ENCODE data around the gene APCDD1L. TPM values are rescaled to one million over a fixed set of nuclear protein-coding genes. Genes with fewer than 3 reads are reported as not detected.

APCDD1L gene
- total and polyA plus RNA-seq, 2 of the 8 experiments (the other 6 are each of a cell fraction or from before 2014, with no cell fraction given): 0.83 to 3.1 TPM

- Histone ChIP-seq H2AFZ (ENCODE audit: low read length) (no peak overlapping the region), H2AK5ac (ENCODE audit: low read depth, low read length) (no peak overlapping the region), H3K9ac (replicated peaks in 1 of 4; ENCODE audit: extremely low read depth in 1 of 4, low read depth in 3 of 4, low read length in 3 of 4) (no peak overlapping the region), H3K36me3 (ENCODE audit: control insufficient read depth in 2 of 4, insufficient read depth in 4 of 4, low read length in 3 of 4) (no peaks in the 10 kb centered on the region), H3K23ac (ENCODE audit: insufficient read length) (no peak overlapping the region), H4K20me1 (replicated peaks in 1 of 2; ENCODE audit: control insufficient read depth in 1 of 2, insufficient read depth in 2 of 2, low read length in 2 of 2) (no peaks in the 10 kb centered on the region), H3K79me2 (ENCODE audit: control insufficient read depth in 1 of 2, insufficient read depth in 2 of 2, low read length in 2 of 2) (no peaks in the 10 kb centered on the region), H2BK15ac (ENCODE audit: low read length) (no peak overlapping the region), H2BK120ac (replicated peaks; ENCODE audit: low read depth, low read length) (no peak overlapping the region), H2BK12ac (ENCODE audit: low read depth, low read length) (no peak overlapping the region), H3K23me2 (ENCODE audit: low read depth, low read length) (peaks cover 16% of the 10 kb centered on the region), H4K8ac (ENCODE audit: extremely low read depth, insufficient read depth, low read length) (no peak overlapping the region), H3K27me3 (replicated peaks in 1 of 4; ENCODE audit: control insufficient read depth in 3 of 4, extremely low read depth in 1 of 4, insufficient read depth in 3 of 4, low read length in 3 of 4) (peaks cover 9 to 40% (median 36%) of the 10 kb centered on the region in 4 experiments), H3K14ac (ENCODE audit: insufficient read length) (no peak overlapping the region), H2BK5ac (ENCODE audit: low read depth, low read length) (no peak overlapping the region), H4K5ac (ENCODE audit: insufficient read length, low read depth, low read length) (no peak overlapping the region), H3K4ac (replicated peaks; ENCODE audit: insufficient read length, low read depth, low read length) (no peak overlapping the region), H3K27ac (ENCODE audit: low read depth, low read length) (no peak overlapping the region), H3K56ac (replicated peaks; ENCODE audit: insufficient read length, low read depth, low read length) (no peak overlapping the region), H3K18ac (ENCODE audit: extremely low read depth, low read length) (no peak overlapping the region), H3K4me3 (ENCODE audit: extremely low read depth in 1 of 4, insufficient read depth in 2 of 4, low read depth in 3 of 4, low read length in 4 of 4) (no peak overlapping the region), H2BK20ac (ENCODE audit: low read length) (no peak overlapping the region), H3K4me2 (ENCODE audit: insufficient read depth in 1 of 2, low read depth in 2 of 2, low read length in 2 of 2) (no peak overlapping the region), H3K79me1 (ENCODE audit: low read depth, low read length) (no peaks in the 10 kb centered on the region), H3K4me1 (replicated peaks in 1 of 4; ENCODE audit: control insufficient read depth in 3 of 4, insufficient read depth in 4 of 4, low read length in 3 of 4) (peaks cover 3 to 15% (median 8%) of the 10 kb centered on the region in 4 experiments), H4K91ac (replicated peaks; ENCODE audit: insufficient read length, low read length) (no peak overlapping the region), H3K9me3 (ENCODE audit: insufficient read depth in 2 of 2, low read depth in 1 of 2, low read length in 1 of 2) (peaks cover 8 to 15% of the 10 kb centered on the region in 2 experiments; a peak in 3 of 4 replicates)
- DNase-seq (ENCODE audit: low read depth in 1 of 2, low spot score in 2 of 2) (no peak), FAIRE-seq (no peak)
- ChIA-PET POLR2A (ENCODE audit: partially characterized antibody) (interaction anchor here (0.8 to 1.6 kb wide), 3 partner anchors 12 to 140 kb away, joined by 3 to 4 read pairs (median 3); partner anchors contain the start of gene STX16), CTCF (ENCODE audit: partially characterized antibody) (interaction anchor here (0.6 to 6.4 kb wide), 3 partner anchors 29 to 219 kb away, joined by 3 to 27 read pairs (median 4); no protein-coding TSS in a partner anchor)
- no peak for TF ChIP-seq SRF (IDR thresholded peaks at IDR 0.05; ENCODE audit: low read depth, low read length)
- 72% methylated on average over 4 of the region's 4 CpGs; no CpG with 5 or more reads in 1 of the 2 experiments for WGBS, 2 experiments (ENCODE audit: extremely low coverage in 1 of 2, insufficient coverage in 1 of 2, insufficient read length in 1 of 2, insufficient replicate concordance in 2 of 2, low coverage in 1 of 2, low lambda C conversion rate in 2 of 2, missing lambda C conversion rate in 1 of 2)
These were observed 3.8 kb downstream of the APCDD1L start for GRCh38 chr20:58511364-58511763.
